Erythroblast (primary cell): ENCODE data around the gene PTPRR.
A peak's percentile ranks its signal among the peaks of the same experiment; 100 is the strongest.
"Not testable (repeated sequence)": the region's sequence is repeated elsewhere in the genome, so short reads cannot be mapped to it uniquely, and the experiment has no call there.

Experiments used
- DNase-seq, 2 experiments: peaks; one replicate each; lab custom pipeline; 2025; lab: John Stamatoyannopoulos, UW
- GATA1 ChIP-seq: IDR thresholded peaks from 2 replicates; pipeline ENCODE4 v1.6.1; 2011; ENCODE audit warnings: low read depth, mild to moderate bottlenecking, control low read depth, low read length, moderate library complexity
- POLR2A ChIP-seq: IDR thresholded peaks from 2 replicates; pipeline ENCODE4 v1.6.1; 2011; ENCODE audit warnings: mild to moderate bottlenecking, low read length

Gene PTPRR

GRCh38 chr12:70749931-70750330 is 170.6 kb downstream of the PTPRR start:
- TF ChIP-seq POLR2A = no peak
- no peak for TF ChIP-seq GATA1
- DNase-seq = no peak

- no peak for TF ChIP-seq POLR2A
- TF ChIP-seq GATA1 = no peak
- no peak for DNase-seq
Observed at GRCh38 chr12:70748809-70749208, 171.7 kb downstream of the PTPRR start.

GRCh38 chr12:70747445-70748260 is 172.9 kb downstream of the PTPRR start:
- no peak for DNase-seq
- no peak for TF ChIP-seq GATA1
- TF ChIP-seq POLR2A = no peak

- TF ChIP-seq POLR2A = no peak
- no peak for TF ChIP-seq GATA1
- DNase-seq = no peak
Observed at GRCh38 chr12:70745048-70745447, 175.5 kb downstream of the PTPRR start.

GRCh38 chr12:70744178-70744577 is 176.4 kb downstream of the PTPRR start:
- TF ChIP-seq GATA1 (no peak), POLR2A (no peak)
- no peak for DNase-seq

GRCh38 chr12:70741256-70741655 is 179.3 kb downstream of the PTPRR start:
- no peak for TF ChIP-seq POLR2A
- TF ChIP-seq GATA1 = no peak
- DNase-seq = no peak

GRCh38 chr12:70739756-70740155 is 180.8 kb downstream of the PTPRR start:
- TF ChIP-seq GATA1 (no peak), POLR2A (no peak)
- DNase-seq = no peak

GRCh38 chr12:70736351-70737133 is 184.0 kb downstream of the PTPRR start:
- no peak for DNase-seq
- TF ChIP-seq POLR2A (no peak), GATA1 (no peak)

- DNase-seq = not testable (repeated sequence)
Observed at GRCh38 chr12:70735197-70735596, 185.3 kb downstream of the PTPRR start.

- DNase-seq = peak; percentile 56 to 69
- no peak for TF ChIP-seq GATA1
- TF ChIP-seq POLR2A = no peak
Observed at GRCh38 chr12:70733385-70733784, 187.2 kb downstream of the PTPRR start.

- TF ChIP-seq POLR2A = no peak
- TF ChIP-seq GATA1 = no peak
- no peak for DNase-seq
Observed at GRCh38 chr12:70732287-70732686, 188.3 kb downstream of the PTPRR start.

GRCh38 chr12:70730675-70731180 is 189.8 kb downstream of the PTPRR start:
- DNase-seq = no peak
- TF ChIP-seq POLR2A (no peak), GATA1 (no peak)

- DNase-seq = peak; percentile 1 to 4
- TF ChIP-seq GATA1 (no peak), POLR2A (no peak)
Observed at GRCh38 chr12:70724444-70724843, 196.1 kb downstream of the PTPRR start.

GRCh38 chr12:70722584-70723343 is 197.8 kb downstream of the PTPRR start:
- TF ChIP-seq GATA1 (no peak), POLR2A (no peak)
- peak in 1 of 2 experiments; percentile 18 for DNase-seq
